Mesothelial cell of epicardium (in vitro differentiated cells): Measurements from ENCODE around the gene RASGEF1C. TPM values are rescaled to one million over a fixed set of nuclear protein-coding genes. Genes with fewer than 3 reads are reported as not detected.

Experiments used
- DNase-seq, 2 experiments: peaks; one replicate each; pipeline ENCODE4 v3.0.0; 2021; ENCODE audit warnings: low spot score in 2 of 2; ENCODE audit not compliant: unreplicated experiment in 2 of 2
- H3K27ac Mint-ChIP-seq: 2 replicates; pipeline ENCODE4 v1.8.0; 2021; ENCODE audit warnings: mixed read lengths
- H3K27me3 Mint-ChIP-seq: 2 replicates; pipeline ENCODE4 v1.8.0; 2021; ENCODE audit warnings: low read depth, mixed read lengths
- H3K36me3 Mint-ChIP-seq: 2 replicates; pipeline ENCODE4 v1.8.0; 2021; ENCODE audit warnings: mixed read lengths
- H3K4me1 Mint-ChIP-seq: 2 replicates; pipeline ENCODE4 v1.8.0; 2021; ENCODE audit warnings: mixed read lengths
- H3K4me3 Mint-ChIP-seq: 2 replicates; pipeline ENCODE4 v1.8.0; 2021; ENCODE audit warnings: mild to moderate bottlenecking, moderate library complexity, mixed read lengths
- H3K9me3 Mint-ChIP-seq: 2 replicates; pipeline ENCODE4 v1.8.0; 2021; ENCODE audit warnings: mixed read lengths
- CTCF ChIP-seq: fragments of 200-600 bp; sonication (generic); IDR thresholded peaks from one replicate; pipeline ENCODE4 v1.5.0; 2021; ENCODE audit warnings: antibody characterized with exemption; ENCODE audit not compliant: unreplicated experiment
- total RNA-seq: library from RNA; stranded (reverse); gene quantifications from 3 replicates; pipeline ENCODE4 v1.2.1, GENCODE V29; 2021

RASGEF1C gene
- total RNA-seq, 1 donor from 2014 or later = 0.42 TPM

GRCh38 chr5:180142021-180142765 is 66.8 kb downstream of the RASGEF1C start:
- no peak for TF ChIP-seq CTCF
- H3K9me3 Mint-ChIP-seq = peaks cover 9% of the 10 kb centered on the region
- H3K36me3 Mint-ChIP-seq = no peaks in the 10 kb centered on the region
- no peak overlapping the region for H3K27ac Mint-ChIP-seq
- H3K4me1 Mint-ChIP-seq = no peaks in the 10 kb centered on the region
- DNase-seq = peak in 1 of 2 experiments; percentile 22
- H3K4me3 Mint-ChIP-seq = no peak overlapping the region
- H3K27me3 Mint-ChIP-seq = peaks cover 39% of the 10 kb centered on the region

GRCh38 chr5:180141068-180141660 is 67.8 kb downstream of the RASGEF1C start:
- DNase-seq = peak in 1 of 2 experiments; percentile 6

DNA sequence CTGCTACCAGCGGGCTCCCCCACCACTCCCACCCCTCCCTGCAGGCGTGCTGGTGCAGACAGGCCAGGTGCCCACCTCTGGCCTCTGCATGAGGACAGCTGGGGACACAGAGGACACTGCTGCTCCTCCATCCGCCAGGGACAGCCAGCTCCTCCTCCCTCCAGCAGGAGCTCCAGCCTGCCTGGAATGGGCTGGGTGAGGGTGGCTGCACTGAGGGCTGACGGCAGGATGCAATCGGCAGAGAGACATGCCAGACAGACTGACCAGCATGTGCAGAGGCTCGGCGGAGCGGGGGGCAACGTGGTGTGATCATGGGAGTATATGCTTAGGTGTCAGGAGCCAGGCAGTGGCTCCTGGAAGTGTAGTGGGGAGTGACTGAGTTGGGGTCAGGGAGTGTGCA is 68.4 kb downstream of the RASGEF1C start:
- Mint-ChIP-seq H3K9me3 (no peaks in the 10 kb centered on the region), H3K27me3 (peaks cover 28% of the 10 kb centered on the region), H3K27ac (no peak overlapping the region), H3K4me3 (no peak overlapping the region), H3K4me1 (no peaks in the 10 kb centered on the region), H3K36me3 (no peaks in the 10 kb centered on the region)
- TF ChIP-seq CTCF = no peak
- peak in 1 of 2 experiments; percentile 8 for DNase-seq

More at GRCh38 chr5:180141068-180141660, 67.8 kb downstream of the RASGEF1C start:
- H3K9me3 Mint-ChIP-seq = peaks cover under 1% of the 10 kb centered on the region
- H3K36me3 Mint-ChIP-seq = no peaks in the 10 kb centered on the region
- no peak overlapping the region for H3K27ac Mint-ChIP-seq
- no peak overlapping the region for H3K4me3 Mint-ChIP-seq
- no peaks in the 10 kb centered on the region for H3K4me1 Mint-ChIP-seq
- peaks cover 34% of the 10 kb centered on the region for H3K27me3 Mint-ChIP-seq
- no peak for TF ChIP-seq CTCF

DNA sequence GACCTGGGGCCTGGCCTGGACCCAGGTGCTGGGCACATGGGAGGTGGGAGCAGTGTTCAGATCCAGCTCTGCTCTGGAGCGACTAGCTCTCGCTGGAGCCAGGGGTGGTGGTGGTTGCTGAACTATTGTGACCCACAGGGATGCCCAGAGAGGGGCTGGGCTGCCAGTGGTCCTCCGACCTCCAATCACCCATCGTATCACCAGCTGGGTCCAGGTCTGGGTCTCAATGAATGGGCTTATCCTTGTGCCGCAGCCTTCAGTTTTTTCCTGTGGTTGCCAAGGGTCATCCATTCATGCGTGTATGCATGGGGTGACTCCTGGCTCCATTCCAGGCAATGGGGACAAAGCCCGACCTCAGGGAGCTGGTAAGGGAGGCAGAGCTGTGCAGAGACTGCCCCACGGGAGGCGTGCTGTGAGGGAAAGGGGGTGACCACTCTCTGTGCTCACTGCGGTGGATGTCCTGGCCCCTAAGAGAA is 68.9 kb downstream of the RASGEF1C start:
- H3K36me3 Mint-ChIP-seq = no peaks in the 10 kb centered on the region
- no peak for TF ChIP-seq CTCF
- H3K9me3 Mint-ChIP-seq = no peaks in the 10 kb centered on the region
- no peaks in the 10 kb centered on the region for H3K4me1 Mint-ChIP-seq
- no peak overlapping the region for H3K27ac Mint-ChIP-seq
- peaks cover 28% of the 10 kb centered on the region for H3K27me3 Mint-ChIP-seq
- DNase-seq = peak in 1 of 2 experiments; percentile 29
- H3K4me3 Mint-ChIP-seq = no peak overlapping the region

DNA sequence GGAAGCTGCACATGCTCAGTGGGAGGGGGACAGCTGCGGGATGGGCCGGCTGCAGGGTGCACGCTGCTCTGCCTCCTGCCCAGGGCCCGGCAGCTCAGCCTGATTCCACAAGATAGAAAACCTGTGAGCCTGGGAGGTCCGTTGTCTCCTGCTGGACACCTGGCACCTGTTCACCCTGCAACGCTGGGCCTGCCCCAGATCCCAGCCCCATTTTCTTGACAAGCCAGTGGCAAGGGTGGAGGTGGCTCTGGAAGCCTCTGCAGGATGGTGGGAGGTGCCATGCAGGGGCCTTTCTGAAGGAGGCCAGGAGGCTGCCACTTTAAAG is 69.3 kb downstream of the RASGEF1C start:
- peak in 1 of 2 experiments; percentile 34 for DNase-seq
- H3K27ac Mint-ChIP-seq = no peak overlapping the region

More for the DNA sequence above, 69.3 kb downstream of the RASGEF1C start:
- Mint-ChIP-seq H3K27me3 (peaks cover 27% of the 10 kb centered on the region), H3K4me3 (no peak overlapping the region), H3K36me3 (no peaks in the 10 kb centered on the region), H3K4me1 (no peaks in the 10 kb centered on the region), H3K9me3 (no peaks in the 10 kb centered on the region)
- no peak for TF ChIP-seq CTCF
